GM18520 (cell line): ENCODE data around the gene INPP5A.

Source experiments
- ATAC-seq: cut with Tn5 transposase; IDR thresholded peaks from one replicate; pipeline ENCODE4 v1.9.1; 2021; ENCODE audit not compliant: unreplicated experiment

Gene INPP5A

DNA sequence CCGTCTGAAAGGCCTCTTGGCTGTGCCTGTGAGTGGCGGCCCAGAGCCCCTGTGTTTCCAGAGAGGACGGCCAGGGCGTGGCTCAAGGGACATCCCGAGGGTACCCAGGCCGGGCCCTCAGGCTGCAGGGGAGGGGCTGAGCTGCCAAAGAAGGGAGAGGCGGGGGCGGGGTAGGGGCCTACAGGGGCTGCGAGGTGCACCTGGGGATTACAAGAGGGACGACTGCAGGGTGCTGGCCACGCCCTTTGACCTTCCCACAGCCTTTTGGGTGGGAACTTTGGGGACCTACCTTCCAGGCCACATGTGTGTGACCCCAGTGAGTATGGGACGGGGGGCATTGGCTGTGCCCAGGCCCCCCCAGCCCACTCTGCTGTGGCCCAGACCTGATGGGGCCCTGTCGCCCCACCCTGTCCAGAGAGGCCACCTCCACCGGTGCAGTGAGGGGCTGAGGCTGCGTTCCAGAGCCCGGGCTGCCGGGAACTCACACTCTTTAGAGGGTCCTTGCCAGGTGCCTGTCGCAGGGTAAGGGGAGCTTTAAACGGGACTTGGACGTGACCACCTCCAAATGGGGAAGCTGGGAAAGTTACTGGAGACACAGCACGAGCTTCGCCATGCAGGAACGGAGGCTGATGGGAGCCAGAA lies 267.3 kb downstream of the INPP5A start:
- ATAC-seq = no peak

DNA sequence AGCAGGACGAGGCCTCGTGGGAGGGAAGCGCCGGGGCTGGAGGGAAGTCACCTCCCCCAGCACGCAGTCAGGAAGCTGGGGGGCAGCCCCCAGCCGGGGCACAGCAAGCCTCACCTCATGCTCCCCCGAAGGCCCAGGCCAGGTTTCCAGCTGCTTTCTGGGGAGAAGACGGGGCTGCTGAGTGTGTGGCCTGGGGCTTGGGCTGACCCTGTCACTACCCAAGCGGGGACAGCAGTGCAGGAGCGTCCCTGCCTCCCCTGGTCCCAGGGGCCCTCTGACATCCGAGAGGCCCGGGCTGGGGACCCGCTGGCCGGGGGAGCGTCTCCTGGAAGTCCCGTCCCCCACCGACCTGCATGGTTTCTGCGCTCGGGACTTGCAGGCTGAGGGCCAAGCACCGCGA lies 268.0 kb downstream of the INPP5A start:
- no peak for ATAC-seq

DNA sequence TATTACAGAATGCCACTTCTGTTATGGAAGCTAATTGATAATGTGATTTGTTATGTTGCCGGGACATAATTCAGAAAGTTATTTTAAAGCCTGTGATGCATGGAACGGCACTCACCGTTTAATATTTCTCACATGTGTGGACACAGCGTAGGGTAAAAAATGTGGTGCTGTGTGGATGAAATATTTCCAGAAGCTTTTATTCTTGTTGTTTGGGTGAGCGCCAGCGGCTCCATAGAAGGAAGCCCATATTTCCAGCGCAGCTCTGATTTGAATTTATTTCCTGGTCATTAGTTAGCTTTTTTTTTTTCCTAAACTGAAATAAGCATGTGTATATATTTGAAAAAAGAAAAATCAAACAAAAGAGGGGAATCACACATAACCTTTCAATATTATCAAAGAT lies 268.5 kb downstream of the INPP5A start:
- ATAC-seq = no peak

DNA sequence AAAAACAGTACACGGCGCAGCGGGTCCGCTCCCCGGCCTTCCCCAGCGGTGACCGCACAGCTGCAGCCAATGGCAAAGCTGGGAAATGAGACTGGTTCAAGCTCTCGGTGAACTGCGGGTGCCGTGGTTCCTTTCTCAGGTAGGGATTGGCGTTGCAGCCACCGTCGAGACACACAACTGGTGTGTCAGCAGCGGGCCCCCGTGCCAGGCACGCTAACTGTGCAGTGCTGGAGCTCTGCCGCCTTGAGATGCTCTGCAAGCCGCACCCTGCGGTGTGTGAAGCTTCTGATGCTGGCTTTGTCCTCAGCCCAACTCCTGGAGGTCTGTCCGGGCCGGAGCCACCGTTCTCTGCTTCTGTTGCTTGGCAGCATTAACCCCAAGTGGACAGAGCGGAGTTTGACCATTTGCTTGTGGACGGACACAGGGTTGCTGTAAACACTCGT lies 269.0 kb downstream of the INPP5A start:
- no peak for ATAC-seq

DNA sequence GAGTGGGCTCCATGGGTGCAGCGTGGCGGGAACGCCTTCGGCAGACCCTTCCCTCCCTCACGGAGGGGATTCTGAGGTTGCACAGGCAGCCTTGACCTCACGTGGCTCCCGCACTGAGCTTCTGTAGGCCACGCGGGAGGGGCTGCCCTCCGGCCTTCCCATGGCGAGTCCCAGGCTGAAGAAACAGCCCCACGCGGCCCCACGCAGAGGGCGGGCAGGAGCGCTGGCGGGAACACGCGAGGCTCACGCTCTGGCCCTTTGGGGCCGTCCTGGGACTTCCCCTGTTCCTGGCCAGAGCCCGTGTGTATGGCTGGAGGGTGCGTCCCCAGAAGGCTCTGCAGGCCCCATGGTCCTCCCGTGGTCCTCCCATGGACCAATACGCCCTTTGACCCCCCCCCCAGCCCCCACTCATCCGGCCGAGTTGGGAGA lies 270.0 kb downstream of the INPP5A start:
- no peak for ATAC-seq

DNA sequence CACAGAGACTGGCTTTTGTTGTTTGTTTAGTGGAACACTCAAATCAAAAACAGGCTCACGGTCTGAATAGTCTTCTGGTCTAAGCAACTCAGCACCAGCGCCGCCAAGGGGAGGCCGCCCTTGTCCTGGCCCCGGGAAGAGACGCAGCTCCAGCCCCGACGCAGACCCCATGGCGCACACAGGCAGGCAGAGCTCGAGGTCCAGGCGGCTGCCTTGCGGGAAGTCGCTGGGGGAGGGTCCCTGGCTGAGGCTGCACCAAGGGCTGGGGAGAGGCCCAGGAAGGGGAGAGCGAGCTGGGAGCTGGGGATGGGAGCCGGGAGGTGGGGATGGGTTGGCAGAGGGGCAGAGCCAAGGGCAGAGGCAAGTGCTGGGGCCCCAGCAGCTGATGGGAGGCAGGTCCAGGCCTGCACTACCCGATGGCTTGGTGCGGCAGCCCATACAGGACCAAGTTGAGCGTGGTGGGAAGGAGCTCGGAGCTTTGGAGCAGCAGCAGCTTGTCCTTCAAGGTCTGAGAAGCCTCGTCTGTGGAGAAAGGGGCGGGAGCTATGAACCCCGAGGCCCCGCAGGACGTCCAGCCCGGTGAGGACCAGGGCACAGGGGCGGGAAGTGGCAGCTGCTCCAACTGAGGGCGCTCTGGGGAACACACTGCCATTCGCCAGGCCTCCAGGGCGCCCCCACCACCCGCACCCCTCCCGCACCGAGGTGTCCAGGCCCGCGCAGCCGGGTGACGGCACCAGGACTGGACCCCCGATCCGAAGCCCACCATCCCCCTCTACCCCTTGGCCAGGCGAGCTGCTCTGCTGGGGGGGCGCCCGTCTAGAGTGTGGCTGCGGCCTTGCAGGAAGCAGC lies 271.0 kb downstream of the INPP5A start:
- ATAC-seq = no peak

DNA sequence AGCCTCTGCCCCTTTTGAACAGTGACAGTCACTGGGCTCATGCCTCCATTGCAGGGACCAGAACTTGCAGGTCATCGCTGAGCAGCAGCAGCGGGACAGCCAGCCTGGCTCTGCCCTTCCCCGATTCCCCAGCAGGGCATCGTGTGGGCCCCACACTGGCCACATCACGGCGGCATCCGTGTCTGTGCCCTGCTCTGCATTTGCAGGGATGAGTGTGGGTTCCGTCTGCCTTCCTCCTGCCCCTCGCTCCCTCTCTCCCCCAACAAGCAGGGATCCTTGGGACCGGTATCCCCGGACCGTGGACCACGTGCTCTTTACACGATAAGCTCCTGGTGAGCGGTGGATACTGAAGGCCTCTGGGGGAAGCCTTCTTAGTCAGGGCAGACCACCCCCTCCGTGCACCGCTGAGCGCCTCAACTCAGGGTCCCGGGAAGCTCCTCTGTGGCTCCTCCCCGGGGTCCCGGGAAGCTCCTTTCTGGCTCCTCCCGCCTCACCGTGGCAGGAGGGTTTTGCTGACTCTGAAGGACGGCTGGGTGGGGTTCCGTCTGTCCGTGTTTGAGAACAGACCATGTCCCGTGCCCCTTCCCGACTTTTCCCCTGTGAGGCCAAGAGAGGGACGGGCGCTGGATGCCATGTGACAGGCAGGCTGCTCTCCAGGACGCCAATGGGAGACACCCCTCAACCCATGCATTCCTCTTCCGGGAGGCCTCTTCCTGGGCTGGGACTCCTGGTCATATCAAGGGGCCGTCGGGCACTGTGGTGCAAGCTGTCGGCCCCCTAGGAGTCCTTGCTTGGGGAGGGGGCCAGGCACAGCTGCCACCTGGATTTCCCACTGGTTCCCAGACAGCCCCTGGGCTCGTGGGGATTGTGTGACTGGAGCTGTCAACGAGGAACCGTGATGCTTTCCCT lies 271.9 kb downstream of the INPP5A start:
- ATAC-seq = no peak

DNA sequence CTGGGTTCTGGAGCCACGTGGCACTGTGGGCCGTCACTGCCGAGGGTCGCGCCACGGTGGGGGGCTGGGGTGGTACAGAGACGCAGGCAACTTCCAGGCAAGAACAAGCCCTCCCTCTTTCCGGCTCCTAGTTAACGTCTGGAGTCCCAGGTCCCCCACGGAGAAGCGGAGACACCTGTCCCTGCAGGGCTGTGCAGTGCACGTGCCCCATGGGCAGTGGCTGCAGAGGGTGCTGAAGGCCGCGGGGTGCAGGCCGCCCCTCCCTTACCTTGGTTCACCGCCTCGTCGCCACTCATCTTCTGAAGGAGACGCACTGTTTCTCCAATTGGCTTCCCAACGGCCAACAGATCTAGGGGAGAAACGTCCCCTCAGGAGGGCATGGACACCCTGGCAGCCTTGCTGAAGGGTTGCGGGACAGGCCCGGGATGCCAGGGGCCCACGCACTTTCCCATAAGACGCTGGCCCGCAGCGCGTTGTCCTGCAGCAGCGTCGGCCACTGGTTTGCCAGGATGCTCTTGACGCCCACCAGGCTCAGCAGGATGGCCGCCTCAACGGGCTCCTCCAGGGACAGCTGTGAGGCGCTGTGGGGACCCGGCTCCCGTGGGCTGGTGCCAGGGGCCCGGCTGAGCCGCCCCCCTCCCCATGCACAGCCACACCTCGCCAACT lies 272.7 kb downstream of the INPP5A start:
- no peak for ATAC-seq

DNA sequence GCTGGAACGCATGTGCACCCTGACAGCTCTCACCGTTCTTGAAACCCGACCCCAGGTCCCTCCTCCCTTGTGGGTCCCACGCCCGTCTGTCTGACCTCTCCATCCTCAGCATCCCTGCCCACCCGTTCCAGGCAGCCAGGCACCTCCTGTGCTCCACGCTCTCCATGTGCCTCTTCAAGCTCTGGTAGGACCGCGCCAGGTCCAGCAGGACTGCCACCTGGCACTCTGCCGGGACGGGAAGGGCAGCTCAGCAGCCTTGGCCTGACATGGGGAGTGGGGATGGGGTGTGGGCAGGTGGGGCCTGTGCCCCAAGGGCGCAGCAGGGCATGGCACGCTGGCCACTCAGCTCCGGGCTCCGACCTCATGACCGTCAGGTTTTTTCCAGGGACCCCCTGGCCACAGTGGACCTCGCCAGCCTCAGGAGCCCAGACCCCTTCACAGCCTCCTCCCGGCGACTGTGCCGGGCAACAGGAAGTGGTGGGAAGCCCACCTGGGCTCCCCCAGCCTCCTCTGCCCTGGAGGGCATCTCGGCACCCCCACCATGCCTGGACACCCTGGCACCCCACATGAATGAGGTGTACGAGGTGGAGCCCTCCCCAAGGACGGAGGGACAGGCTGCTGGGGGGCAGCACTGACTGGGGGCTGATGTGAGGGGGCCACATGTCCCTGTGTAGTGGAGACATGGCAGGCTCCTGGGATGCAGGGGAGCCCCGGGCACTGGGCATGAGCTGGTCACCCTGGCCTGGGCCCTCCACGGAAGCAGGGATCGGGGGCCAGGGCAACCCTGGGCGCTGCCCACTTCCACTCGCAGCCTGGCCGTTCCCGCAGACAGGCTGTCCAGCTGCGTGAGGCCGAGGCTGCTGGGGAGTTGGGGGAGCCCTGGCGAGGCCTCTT lies 273.5 kb downstream of the INPP5A start:
- ATAC-seq = no peak

DNA sequence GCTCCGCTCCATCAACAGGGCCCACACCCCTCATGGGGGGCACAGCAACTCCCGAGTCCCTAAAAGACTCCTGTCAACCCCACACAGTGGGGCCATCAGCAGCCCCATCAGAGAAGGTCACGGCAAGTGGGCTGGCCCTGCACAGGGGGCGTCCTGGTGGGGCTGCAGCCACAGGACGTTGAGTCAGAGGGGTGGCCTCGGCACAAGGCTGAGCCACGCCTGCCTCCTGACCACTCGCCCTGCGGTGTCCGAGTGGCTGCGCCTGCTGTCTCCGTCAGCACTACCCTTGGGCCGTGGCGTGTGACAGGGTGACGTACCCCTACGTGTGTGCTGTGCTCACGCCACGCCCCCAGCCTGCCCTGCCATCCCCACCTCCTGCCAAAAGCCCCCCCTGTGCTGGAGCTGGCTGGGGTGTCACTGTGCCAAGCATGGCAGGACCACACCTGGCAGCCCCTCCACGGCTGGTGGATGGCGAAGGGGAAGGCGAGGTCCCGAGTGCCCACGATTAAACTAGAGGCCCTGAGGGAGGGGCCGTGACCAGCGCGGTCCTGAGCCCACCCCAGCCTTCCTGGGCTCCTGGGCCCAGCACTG lies 274.4 kb downstream of the INPP5A start:
- ATAC-seq = no peak

DNA sequence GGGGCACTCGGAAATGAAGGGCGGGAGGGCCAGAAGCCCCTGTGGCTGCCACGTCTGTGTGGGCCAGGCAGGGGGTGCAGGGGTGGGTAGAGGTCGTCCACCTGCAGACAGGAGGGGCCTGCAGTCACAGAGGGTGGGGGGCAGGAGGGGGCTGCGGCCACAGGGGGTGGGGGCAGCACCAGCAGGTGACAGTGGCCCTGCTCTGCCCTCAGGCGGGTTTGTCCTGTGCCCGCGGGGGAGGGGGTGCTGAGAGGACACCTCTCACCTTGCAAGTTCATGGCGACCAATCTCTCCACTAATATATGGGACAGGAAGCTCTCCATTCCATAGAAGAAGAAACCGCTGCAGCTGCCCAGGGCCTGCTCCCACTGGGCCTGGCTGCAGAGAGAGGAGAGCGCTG lies 274.9 kb downstream of the INPP5A start:
- ATAC-seq = no peak

DNA sequence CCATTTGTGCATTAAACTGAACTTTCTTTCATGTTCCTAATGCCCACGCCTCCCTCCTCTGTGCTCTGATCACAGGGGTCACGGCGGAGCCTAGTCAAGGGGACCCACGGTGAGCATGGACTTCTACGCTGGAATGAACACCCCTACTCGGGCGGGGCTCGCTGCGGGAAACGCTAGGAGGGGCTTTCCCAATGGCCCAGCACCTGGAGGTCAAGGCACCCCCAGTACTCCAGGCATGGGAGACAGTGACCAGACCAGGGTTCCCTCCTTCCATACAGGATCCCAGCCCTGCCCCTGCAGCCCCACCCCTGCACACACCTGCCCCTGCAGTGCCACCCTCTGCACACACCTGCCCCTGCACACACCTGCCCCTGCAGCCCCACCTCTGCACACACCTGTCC lies 275.4 kb downstream of the INPP5A start:
- ATAC-seq = no peak

DNA sequence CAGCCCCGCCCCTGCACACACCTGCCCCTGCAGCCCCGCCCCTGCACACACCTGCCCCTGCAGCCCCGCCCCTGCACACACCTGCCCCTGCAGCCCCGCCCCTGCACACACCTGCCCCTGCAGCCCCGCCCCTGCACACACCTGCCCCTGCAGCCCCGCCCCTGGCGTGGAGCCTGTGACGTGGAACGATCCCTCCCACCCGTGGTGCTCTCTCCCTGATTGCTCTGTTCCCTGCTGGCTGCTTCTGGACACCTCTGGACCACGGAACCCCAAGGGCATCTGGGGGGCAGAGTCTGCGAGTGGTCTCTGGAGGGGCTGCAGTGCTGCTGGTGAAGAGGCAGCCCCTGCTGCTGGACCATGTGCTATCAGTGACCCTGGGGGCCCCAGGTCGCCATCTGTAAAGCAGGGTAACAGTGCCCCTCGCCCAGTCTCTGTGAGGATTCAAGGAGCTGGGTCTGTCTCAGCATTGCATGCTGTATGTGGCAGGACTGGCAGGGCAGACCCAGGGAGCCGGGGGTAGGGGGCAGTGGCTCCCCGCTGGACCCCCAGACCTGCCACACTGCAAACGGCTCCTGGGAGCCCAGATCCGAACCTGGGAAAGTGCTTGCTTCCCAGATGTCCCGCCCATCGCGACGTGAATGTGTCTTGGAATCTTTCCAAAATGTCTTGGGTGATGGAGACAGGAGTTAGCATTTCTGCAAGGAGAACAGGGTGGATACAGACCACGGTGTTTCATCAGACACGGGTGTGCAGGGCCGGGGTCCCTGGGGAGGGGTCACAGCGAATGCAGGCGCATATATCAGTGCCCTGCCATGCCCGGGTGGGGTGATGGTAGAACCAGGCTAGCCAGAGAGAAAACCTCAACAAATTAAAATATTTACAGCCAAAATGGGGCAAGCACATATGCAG lies 276.2 kb downstream of the INPP5A start:
- ATAC-seq = no peak

DNA sequence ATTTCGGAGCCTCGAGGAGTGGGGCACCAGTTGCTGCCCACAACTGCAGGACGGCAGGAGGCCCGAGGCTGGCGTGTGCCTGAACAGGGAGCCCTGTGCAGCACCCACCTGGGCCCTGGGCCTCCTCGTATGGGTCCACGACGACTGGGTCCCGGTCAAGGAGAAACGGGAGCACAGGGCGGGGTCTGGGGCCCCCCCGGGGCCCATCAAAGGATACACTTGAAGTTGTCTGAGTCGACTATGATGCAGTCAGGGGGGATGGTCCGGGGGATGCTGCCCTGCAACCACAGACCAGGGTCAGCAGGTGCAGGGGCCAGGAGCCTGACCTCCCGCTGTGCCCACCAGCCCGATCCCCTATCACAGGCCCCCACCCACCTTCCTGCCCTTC lies 276.9 kb downstream of the INPP5A start:
- ATAC-seq = no peak

DNA sequence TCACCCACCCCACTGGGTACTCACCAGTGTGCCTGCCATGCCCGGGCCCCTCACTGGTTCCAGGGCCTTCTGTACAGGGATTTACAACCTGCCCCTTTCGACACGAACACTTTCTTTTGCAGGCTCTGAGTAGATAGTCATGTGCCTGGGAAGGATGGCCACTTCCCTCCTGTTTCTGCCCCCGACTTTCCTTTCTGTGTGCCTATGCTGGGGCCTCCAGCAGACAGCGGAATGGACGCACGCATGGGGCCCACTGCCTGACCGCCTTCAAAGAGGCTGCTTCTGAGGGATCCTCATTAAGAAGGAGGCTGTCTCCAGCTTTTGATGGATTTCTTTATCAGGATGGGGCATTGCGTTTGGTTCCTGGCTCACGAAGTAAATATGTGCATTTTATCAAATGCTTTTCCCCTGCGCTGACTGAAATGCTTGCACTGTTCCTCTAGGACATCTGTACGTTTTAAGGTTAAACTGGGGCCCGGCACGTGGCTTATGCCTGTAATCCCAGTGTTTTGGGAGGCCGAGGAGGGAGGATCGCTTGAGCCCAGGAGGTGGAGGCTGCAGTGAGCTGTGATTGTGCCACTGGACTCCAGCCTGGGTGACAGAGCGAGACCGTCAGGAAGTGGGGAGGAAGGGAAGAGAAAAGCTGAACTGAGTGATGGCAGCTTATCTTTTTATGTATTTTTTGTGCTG lies 277.7 kb downstream of the INPP5A start:
- no peak for ATAC-seq

DNA sequence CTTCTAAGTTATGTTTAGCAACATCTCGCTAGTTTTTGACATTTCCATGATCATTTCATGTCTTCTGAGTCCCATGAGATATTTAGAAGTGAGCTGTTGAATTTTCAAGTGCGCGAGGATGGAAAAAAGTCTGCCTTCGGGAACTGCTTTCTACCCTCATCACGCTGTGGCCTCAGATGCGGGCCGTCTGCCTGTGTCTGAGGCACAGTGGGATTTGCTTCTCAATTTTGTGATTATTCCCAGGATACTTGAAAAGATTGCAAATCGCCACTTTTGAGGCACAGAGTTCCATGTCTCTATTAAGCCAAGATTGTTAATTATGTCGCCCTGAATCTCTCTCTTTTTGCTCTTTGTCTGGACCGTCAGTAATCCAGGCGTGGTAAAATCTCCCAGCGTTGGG lies 279.1 kb downstream of the INPP5A start:
- no peak for ATAC-seq

DNA sequence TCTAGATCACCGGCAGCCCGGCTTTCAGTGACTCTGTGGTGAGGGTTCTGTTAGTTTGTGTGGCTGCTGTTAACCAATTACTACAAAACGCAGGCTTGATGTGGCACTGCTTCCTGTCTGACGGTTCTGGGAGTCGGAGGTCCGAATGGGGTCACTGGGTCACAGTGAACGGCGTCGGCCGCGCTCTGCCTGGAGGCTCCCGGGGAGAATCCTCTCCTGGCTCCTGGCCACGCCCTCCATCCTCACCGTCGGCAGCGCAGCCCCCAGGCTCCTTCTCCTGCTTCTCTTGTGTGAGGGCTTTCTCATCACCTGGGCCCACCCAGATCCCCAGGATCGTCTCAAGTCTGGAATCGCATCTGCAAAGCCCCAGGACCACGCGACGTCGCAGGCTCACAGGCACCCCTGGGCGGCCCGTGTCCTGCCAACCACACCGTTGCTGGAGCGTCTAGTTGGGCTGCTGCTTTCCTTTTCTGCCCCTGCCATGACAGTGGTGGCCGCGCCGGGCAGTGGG lies 280.2 kb downstream of the INPP5A start:
- ATAC-seq = no peak

DNA sequence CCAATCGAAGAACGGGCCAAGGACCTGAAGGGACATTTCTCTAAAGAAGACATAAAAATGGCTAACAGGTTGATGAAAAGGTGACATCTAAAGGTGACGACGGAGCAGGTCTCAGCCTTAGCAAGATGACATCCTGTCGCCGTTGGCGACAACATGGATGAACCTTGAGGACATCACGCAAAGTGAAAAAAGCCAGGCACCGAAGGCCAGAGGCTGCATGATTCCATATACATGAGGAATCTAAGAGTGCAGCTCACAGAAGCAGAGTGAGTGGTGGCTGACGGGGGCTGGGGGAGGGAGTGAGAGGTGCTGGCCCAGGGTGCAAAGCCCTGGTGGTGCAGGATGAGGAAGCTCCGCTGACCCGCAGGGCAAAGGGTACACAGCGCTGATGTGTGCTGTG lies 282.5 kb downstream of the INPP5A start:
- ATAC-seq = no peak
